HepG2 (cell line): ENCODE results near the gene UGT2B11. TPM values are rescaled to one million over a fixed set of nuclear protein-coding genes. Genes with fewer than 3 reads are reported as not detected.
"Not testable (repeated sequence)": the region's sequence is repeated elsewhere in the genome, so short reads cannot be mapped to it uniquely, and the experiment has no call there.

Source experiments
- ATAC-seq: fragments of 200-7000 bp; cut with Tn5 transposase; 3 replicates; pipeline ENCODE4 v1.9.1; 2020; ENCODE audit warnings: mild to moderate bottlenecking, moderate library complexity
- BruUV-seq: library from RNA; stranded (reverse); fragments of 400-500 nt; replicated peaks from 2 replicates; lab custom pipeline; 2021; lab: Mats Ljungman, UMichigan
- CTCF ChIA-PET: fragments of 300-600 bp; formaldehyde crosslinking; extraction: SDS; loops from one replicate; lab custom pipeline; 2021; ENCODE audit warnings: low total read pairs, inconsistent platforms, low intra/inter-chr PET ratio; lab: Yijun Ruan, JAX
- POLR2A ChIA-PET: fragments of 350-600 bp; sonication (Branson Sonifier 250); formaldehyde crosslinking; loops from one replicate; lab custom pipeline; 2020; ENCODE audit warnings: antibody characterized with exemption, inconsistent platforms; lab: Yijun Ruan, JAX
- DNase-seq: peaks from one replicate; pipeline ENCODE4 v3.0.0-alpha.2; 2015; ENCODE audit warnings: low spot score
- FAIRE-seq: peaks from 3 replicates; lab custom pipeline; 2011; peaks lifted over from hg19 to GRCh38; lab: Jason Lieb, UNC
- H2AFZ ChIP-seq: one replicate; pipeline ENCODE4 v1.6.1; 2011; ENCODE audit warnings: low read length, inconsistent platforms
- H3K27ac ChIP-seq: fragments of 300-600 bp; 3 replicates; pipeline ENCODE4 v1.8.0; 2011; ENCODE audit warnings: mixed run types, mild to moderate bottlenecking, mixed read lengths, low read length, inconsistent platforms; ENCODE audit not compliant: insufficient read depth; ENCODE audit errors: extremely low read length
- H3K27me3 ChIP-seq, 2 experiments: fragments of 200-600 bp in 1 of 2; 2 replicates in 1 of 2; 3 replicates in 1 of 2; pipeline versions ENCODE4 v1.6.0 to v1.8.0; 2011; ENCODE audit warnings: low read length in 2 of 2, mild to moderate bottlenecking in 2 of 2, moderate library complexity in 2 of 2, inconsistent platforms in 1 of 2; ENCODE audit not compliant: insufficient read depth in 2 of 2, control insufficient read depth in 1 of 2
- H3K36me3 ChIP-seq, 2 experiments: fragments of 200-600 bp in 1 of 2; replicated peaks in 1 of 2; 2 replicates in 1 of 2; 3 replicates in 1 of 2; pipeline versions ENCODE4 v1.5.1 to v1.8.0; 2011; ENCODE audit warnings: low read length in 2 of 2, inconsistent platforms in 1 of 2; ENCODE audit not compliant: insufficient read depth in 2 of 2, control insufficient read depth in 1 of 2
- H3K4me1 ChIP-seq: 2 replicates; pipeline ENCODE4 v1.5.1; 2012; ENCODE audit warnings: low read length, inconsistent platforms; ENCODE audit not compliant: insufficient read depth
- H3K4me2 ChIP-seq: 2 replicates; pipeline ENCODE4 v1.6.0; 2011; ENCODE audit warnings: low read depth, low read length, inconsistent platforms
- H3K4me3 ChIP-seq, 3 experiments: fragments of 200-600 bp in 1 of 3; sonication (generic), shearing (Covaris generic) in 1 of 3; replicated peaks in 1 of 3; 2 replicates each; pipeline ENCODE4 v1.5.1; 2011 to 2016; ENCODE audit warnings: low read length in 3 of 3, inconsistent platforms in 2 of 3, low read depth in 2 of 3, mild to moderate bottlenecking in 2 of 3, control low read depth in 1 of 3, mixed read lengths in 1 of 3; ENCODE audit not compliant: insufficient read depth in 1 of 3
- H3K79me2 ChIP-seq: one replicate; pipeline ENCODE4 v1.6.1; 2011; ENCODE audit warnings: low read length, inconsistent platforms; ENCODE audit not compliant: insufficient read depth
- H3K9ac ChIP-seq: 2 replicates; pipeline ENCODE4 v1.6.0; 2011; ENCODE audit warnings: mild to moderate bottlenecking, low read depth, low read length, inconsistent platforms; ENCODE audit not compliant: insufficient read depth
- H3K9me3 ChIP-seq: 2 replicates; pipeline ENCODE4 v1.5.1; 2012; ENCODE audit warnings: mild to moderate bottlenecking, low read length
- H4K20me1 ChIP-seq: 2 replicates; pipeline ENCODE4 v1.6.0; 2011; ENCODE audit warnings: inconsistent platforms, mild to moderate bottlenecking, low read length, moderate library complexity; ENCODE audit not compliant: insufficient read depth
- ESRRA ChIP-seq: sonication (generic); formaldehyde crosslinking; IDR thresholded peaks from 2 replicates; pipeline ENCODE4 v1.5.1; 2020; ENCODE audit warnings: mild to moderate bottlenecking, low read depth, missing genetic modification reagents
- FOSL2 ChIP-seq: sonication (generic); formaldehyde crosslinking; IDR thresholded peaks from 2 replicates; pipeline ENCODE4 v1.4.0; 2020; ENCODE audit warnings: missing genetic modification reagents
- FOXA3 ChIP-seq: IDR thresholded peaks from 2 replicates; pipeline ENCODE4 v1.6.1; 2016; ENCODE audit warnings: missing genetic modification reagents, missing compliant biosample characterization
- HMG20A ChIP-seq: IDR thresholded peaks from 2 replicates; pipeline ENCODE4 v1.6.1; 2016; ENCODE audit warnings: borderline replicate concordance
- HOMEZ ChIP-seq: IDR thresholded peaks from 2 replicates; pipeline ENCODE4 v1.6.1; 2016; ENCODE audit warnings: low read depth
- PAXIP1 ChIP-seq: sonication (generic); formaldehyde crosslinking; conservative IDR thresholded peaks from 2 replicates; pipeline ENCODE4 v1.4.0; 2020; ENCODE audit warnings: mild to moderate bottlenecking, missing genetic modification reagents, moderate library complexity
- RARA ChIP-seq: IDR thresholded peaks from 2 replicates; pipeline ENCODE4 v1.6.1; 2016; ENCODE audit warnings: missing genetic modification reagents, missing compliant biosample characterization
- RXRB ChIP-seq: IDR thresholded peaks from 2 replicates; pipeline ENCODE4 v1.6.1; 2016; ENCODE audit warnings: borderline replicate concordance, missing genetic modification reagents, missing compliant biosample characterization
- ZBTB21 ChIP-seq: sonication (generic); formaldehyde crosslinking; IDR thresholded peaks from 2 replicates; pipeline ENCODE4 v1.4.0; 2020; ENCODE audit warnings: missing genetic modification reagents
- ZNF644 ChIP-seq: IDR thresholded peaks from 2 replicates; pipeline ENCODE4 v1.6.1; 2016; ENCODE audit warnings: low read depth
- WGBS: methylation state at CpG from one replicate; pipeline ENCODE4 v1.1.6; 2017; ENCODE audit warnings: low lambda C conversion rate; 5-methylcytosine and 5-hydroxymethylcytosine counted together
- in situ Hi-C: cut with HindIII; loops from 2 replicates; pipeline ENCODE4 v1.10.0; 2017; ENCODE audit warnings: low pct_unique_long_range_greater_than_20kb; ENCODE audit not compliant: extremely low pct_ligation_motif_present
- intact Hi-C: fragments of 100-400 bp; cut with micrococcal nuclease; formaldehyde crosslinking; loops from one replicate; pipeline ENCODE4 v1.10.0; 2022; ENCODE audit not compliant: unreplicated experiment
- polyA plus RNA-seq, 8 experiments: library from polyadenylated mRNA; depleted of rRNA in 3 of 8; stranded (reverse) in 7 of 8; unstranded in 1 of 8; fragments of >200 nt; fragmentation: Illumina TruSeq in 4 of 8; extraction: Trizol in 4 of 8; gene quantifications; 2 replicates each; pipeline versions ENCODE4 v1.2.1 to v1.2.3, GENCODE V29; 2011 to 2016; ENCODE audit warnings: low read depth in 4 of 8, missing spikeins in 1 of 8, mixed read lengths in 1 of 8; ENCODE audit not compliant: insufficient read depth in 1 of 8
- total RNA-seq, 5 experiments: library from RNA; depleted of rRNA; stranded (reverse); fragments of >200 nt; fragmentation: Illumina TruSeq; extraction: Trizol; gene quantifications; 2 replicates each; pipeline ENCODE4 v1.2.3, GENCODE V29; 2016; ENCODE audit warnings: low read depth in 1 of 5
- TF ChIP-seq, protein P1 (sequence below): sonication (generic); formaldehyde crosslinking; IDR thresholded peaks from 2 replicates; pipeline ENCODE4 v1.4.0; 2020; ENCODE audit warnings: missing genetic modification reagents, borderline replicate concordance

The UGT2B11 gene
- total and polyA plus RNA-seq, 2 of the 13 experiments (the other 11 are each of a cell fraction or from before 2014, with no cell fraction given): 1.4 to 2.1 TPM

DNA sequence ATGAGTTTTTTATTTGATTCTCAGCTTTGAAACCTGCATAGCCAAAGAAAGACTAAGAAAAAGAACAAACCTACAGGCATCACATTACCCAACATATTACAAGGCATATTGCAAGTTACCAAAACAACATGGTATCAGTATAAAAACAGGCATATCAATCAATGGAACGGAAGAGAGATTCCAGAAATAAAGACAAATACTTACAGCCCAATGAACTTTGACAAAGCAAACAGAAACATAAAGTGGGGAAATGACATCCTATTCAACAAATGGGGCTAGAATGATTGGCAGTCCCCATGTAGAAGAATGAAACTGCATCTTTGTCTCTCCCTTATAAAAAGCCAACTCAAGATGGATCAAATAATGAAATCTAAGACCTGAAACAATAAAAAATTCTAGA, 23.9 kb downstream of the UGT2B11 start:
- POLR2A ChIA-PET, H3K4me3 ChIP-seq, H3K4me2 ChIP-seq, BruUV-seq, H3K79me2 ChIP-seq, CTCF ChIA-PET, H4K20me1 ChIP-seq, H3K9me3 ChIP-seq, ATAC-seq, H3K9ac ChIP-seq, H3K36me3 ChIP-seq, intact Hi-C loops, H3K27me3 ChIP-seq, FAIRE-seq, H2AFZ ChIP-seq, in situ Hi-C loops, H3K27ac ChIP-seq: not testable (repeated sequence)
- WGBS: 39% methylated on average over 1 of the region's 1 CpG
- H3K4me1 ChIP-seq: peaks cover 32% of the 10 kb centered on the region
- peak; percentile 15 for DNase-seq
- peak; percentile 43; the same call in 1 of the 2 replicates for TF ChIP-seq HOMEZ (CRISPR knock-in tag)

GRCh38 chr4:69181519-69182169, 32.9 kb downstream of the UGT2B11 start:
- H3K9ac ChIP-seq, H3K4me2 ChIP-seq, H3K27me3 ChIP-seq, intact Hi-C loops, H3K4me3 ChIP-seq, FAIRE-seq, H3K9me3 ChIP-seq, H3K27ac ChIP-seq, CTCF ChIA-PET, H4K20me1 ChIP-seq, POLR2A ChIA-PET, H2AFZ ChIP-seq, H3K36me3 ChIP-seq, in situ Hi-C loops, H3K79me2 ChIP-seq, ATAC-seq, BruUV-seq: not testable (repeated sequence)
- H3K4me1 ChIP-seq: peaks cover 23% of the 10 kb centered on the region
- peak; percentile 37 for DNase-seq
- WGBS: 67% methylated on average over 6 of the region's 6 CpGs
- TF ChIP-seq PAXIP1 (CRISPR knock-in tag) (peak; percentile 17; the same call in 1 of the 2 replicates), RXRB (CRISPR knock-in tag) (peak; percentile 57), FOXA3 (peak; percentile 38; the same call in 1 of the 2 replicates), ZBTB21 (CRISPR knock-in tag) (0 out of 2 replicates have a peak, but pooled peaks have one; percentile 31), ESRRA (0 out of 2 replicates have a peak, but pooled peaks have one; percentile 46), HMG20A (CRISPR knock-in tag) (peak; percentile 61; the same call in 1 of the 2 replicates), FOSL2 (peak; percentile 67), ZNF644 (CRISPR knock-in tag) (peak; percentile 87), RARA (CRISPR knock-in tag) (peak; percentile 85)
- TF ChIP-seq, protein P1, sequence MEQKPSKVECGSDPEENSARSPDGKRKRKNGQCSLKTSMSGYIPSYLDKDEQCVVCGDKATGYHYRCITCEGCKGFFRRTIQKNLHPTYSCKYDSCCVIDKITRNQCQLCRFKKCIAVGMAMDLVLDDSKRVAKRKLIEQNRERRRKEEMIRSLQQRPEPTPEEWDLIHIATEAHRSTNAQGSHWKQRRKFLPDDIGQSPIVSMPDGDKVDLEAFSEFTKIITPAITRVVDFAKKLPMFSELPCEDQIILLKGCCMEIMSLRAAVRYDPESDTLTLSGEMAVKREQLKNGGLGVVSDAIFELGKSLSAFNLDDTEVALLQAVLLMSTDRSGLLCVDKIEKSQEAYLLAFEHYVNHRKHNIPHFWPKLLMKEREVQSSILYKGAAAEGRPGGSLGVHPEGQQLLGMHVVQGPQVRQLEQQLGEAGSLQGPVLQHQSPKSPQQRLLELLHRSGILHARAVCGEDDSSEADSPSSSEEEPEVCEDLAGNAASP: peak; percentile 38; the same call in 1 of the 2 replicates
